ENCODE measurements around the gene COP1. TPM values are rescaled to one million over a fixed set of nuclear protein-coding genes. Genes with fewer than 3 reads are reported as not detected.
"Not testable (repeated sequence)": the region's sequence is repeated elsewhere in the genome, so short reads cannot be mapped to it uniquely, and the experiment has no call there.

COP1 gene
- total RNA-seq, 2 donors from 2014 or later, result 21.4 to 23.1 TPM

GRCh38 chr1:176096015-176096414 lies 111.1 kb downstream of the COP1 start:
- Histone ChIP-seq H3K36me3 (peaks cover 21% of the 10 kb centered on the region), H3K27ac (no peak overlapping the region), H3K4me3 (no peak overlapping the region), H3K27me3 (no peaks in the 10 kb centered on the region), H3K4me1 (no peaks in the 10 kb centered on the region), H3K9me3 (peaks cover 0 to 37% of the 10 kb centered on the region in 2 donors)
- no peak for DNase-seq (ENCODE audit: low spot score)
- no peak for TF ChIP-seq CTCF (IDR thresholded peaks at IDR 0.05)

GRCh38 chr1:176090766-176091165 lies 116.3 kb downstream of the COP1 start:
- Histone ChIP-seq H3K4me3 (no peak overlapping the region), H3K36me3 (no peaks in the 10 kb centered on the region), H3K27ac (no peak overlapping the region), H3K27me3 (no peaks in the 10 kb centered on the region), H3K4me1 (no peaks in the 10 kb centered on the region), H3K9me3 (no peaks in the 10 kb centered on the region)
- TF ChIP-seq CTCF (IDR thresholded peaks at IDR 0.05), result no peak
- no peak for DNase-seq (ENCODE audit: low spot score)

GRCh38 chr1:176087746-176088145 lies 119.3 kb downstream of the COP1 start:
- H3K9me3 ChIP-seq; H3K36me3 ChIP-seq; H3K27me3 ChIP-seq; H3K4me3 ChIP-seq; H3K4me1 ChIP-seq; DNase-seq (ENCODE audit: low spot score); H3K27ac ChIP-seq: not testable (repeated sequence)

GRCh38 chr1:176073524-176074157 lies 133.4 kb downstream of the COP1 start:
- TF ChIP-seq CTCF (IDR thresholded peaks at IDR 0.05), result peak; percentile 8 to 74
- H3K4me1 ChIP-seq, result no peaks in the 10 kb centered on the region
- no peak for DNase-seq (ENCODE audit: low spot score)
- no peaks in the 10 kb centered on the region for H3K27me3 ChIP-seq
- no peak overlapping the region for H3K27ac ChIP-seq
- no peak overlapping the region for H3K4me3 ChIP-seq
- peaks cover 0 to 9% of the 10 kb centered on the region in 2 donors for H3K9me3 ChIP-seq
- H3K36me3 ChIP-seq, result no peaks in the 10 kb centered on the region

- Histone ChIP-seq H3K4me1 (no peaks in the 10 kb centered on the region), H3K27ac (no peak overlapping the region), H3K9me3 (no peaks in the 10 kb centered on the region), H3K27me3 (no peaks in the 10 kb centered on the region), H3K36me3 (no peaks in the 10 kb centered on the region), H3K4me3 (no peak overlapping the region)
- DNase-seq (ENCODE audit: low spot score), result no peak
- TF ChIP-seq CTCF (IDR thresholded peaks at IDR 0.05), result no peak
Measured at GRCh38 chr1:176068901-176069300, 138.2 kb downstream of the COP1 start.

- Histone ChIP-seq H3K27ac (no peak overlapping the region), H3K4me3 (no peak overlapping the region), H3K36me3 (no peaks in the 10 kb centered on the region), H3K4me1 (no peaks in the 10 kb centered on the region), H3K27me3 (no peaks in the 10 kb centered on the region), H3K9me3 (no peaks in the 10 kb centered on the region)
- no peak for TF ChIP-seq CTCF (IDR thresholded peaks at IDR 0.05)
- DNase-seq (ENCODE audit: low spot score), result no peak
Measured at GRCh38 chr1:176068256-176068655, 138.8 kb downstream of the COP1 start.

All from right atrium auricular region (tissue), 2 donors.